Stimulated activated CD4-positive, alpha-beta T cell treated with anti-CD3 and anti-CD28 coated beads, Interleukin-4, amount 100 ng/mL, for 4 hours (primary cell): Measurements from ENCODE around the gene ARID5B.

ENCODE experiments used
- DNase-seq, 2 experiments: peaks; one replicate each; pipeline ENCODE4 v3.0.0-alpha.2; 2020

Gene ARID5B

DNA sequence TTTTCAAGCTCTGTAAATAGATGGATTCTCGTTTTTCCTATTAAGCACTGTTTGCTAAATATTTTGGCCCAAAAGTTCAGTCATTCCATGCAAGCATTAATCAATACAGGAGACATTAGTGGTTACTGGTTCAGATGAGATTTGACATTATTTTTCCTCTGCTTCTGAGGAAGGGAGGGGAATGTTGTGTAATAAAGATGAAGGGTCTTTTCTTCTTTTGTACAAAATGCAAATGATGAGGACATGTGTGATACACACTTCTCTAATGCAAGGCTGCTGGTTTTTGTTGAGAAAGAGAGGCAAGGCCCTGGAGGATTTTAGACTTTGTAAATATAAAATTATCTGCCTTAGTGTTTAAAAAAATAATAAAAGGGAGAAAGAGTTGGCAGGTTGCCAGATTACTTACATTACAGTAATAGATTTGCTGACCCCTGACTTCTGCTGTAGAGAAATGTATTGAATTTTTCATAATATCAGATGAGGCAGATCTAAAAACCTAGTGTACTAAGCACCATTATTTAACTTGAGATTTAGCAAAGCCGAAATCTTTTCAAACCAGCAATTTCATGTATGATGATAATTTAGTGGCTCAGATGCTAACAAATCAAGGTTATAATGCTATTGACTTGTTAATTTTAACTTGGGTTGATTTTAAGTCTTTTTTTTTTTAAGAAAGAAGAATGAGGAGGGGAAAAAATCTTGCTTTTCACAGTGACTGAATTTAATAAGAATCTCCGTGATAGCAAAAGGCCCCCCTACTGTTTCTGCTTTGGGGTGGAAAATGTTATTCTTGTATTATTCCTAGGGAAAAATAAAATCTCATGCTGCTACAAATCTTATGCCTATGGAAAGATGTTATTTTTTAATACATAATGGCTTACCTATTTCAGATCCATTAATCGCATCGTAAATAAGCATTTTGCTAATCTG is 180.1 kb downstream of the ARID5B start:
- DNase-seq: no peak

GRCh38 chr10:62082271-62082656 is 180.8 kb downstream of the ARID5B start:
- no peak for DNase-seq

GRCh38 chr10:62082729-62083411 is 181.4 kb downstream of the ARID5B start:
- DNase-seq: peak in 1 of 2 experiments; percentile 25

GRCh38 chr10:62083412-62084267 is 182.1 kb downstream of the ARID5B start:
- DNase-seq: no peak

- no peak for DNase-seq
These were observed 183.0 kb downstream of the ARID5B start for GRCh38 chr10:62084451-62084850.

DNA sequence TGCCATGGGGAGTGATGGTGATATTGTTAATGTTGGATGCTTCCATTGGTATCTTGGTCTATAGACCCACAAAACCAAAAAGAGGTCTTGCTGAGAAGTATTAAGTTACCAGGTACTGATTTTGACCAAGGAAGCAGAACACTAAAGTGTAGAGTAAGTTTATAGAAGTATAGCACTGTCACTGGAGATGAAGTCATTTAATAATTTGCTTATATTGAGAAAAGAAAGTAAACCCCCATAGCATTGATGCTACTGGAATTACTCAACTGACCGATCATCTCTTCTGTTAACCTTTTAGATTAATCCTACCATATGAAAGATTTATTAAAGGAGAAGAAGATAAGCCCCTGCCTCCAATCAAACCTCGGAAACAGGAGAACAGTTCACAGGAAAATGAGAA is 183.9 kb downstream of the ARID5B start:
- DNase-seq: no peak

DNA sequence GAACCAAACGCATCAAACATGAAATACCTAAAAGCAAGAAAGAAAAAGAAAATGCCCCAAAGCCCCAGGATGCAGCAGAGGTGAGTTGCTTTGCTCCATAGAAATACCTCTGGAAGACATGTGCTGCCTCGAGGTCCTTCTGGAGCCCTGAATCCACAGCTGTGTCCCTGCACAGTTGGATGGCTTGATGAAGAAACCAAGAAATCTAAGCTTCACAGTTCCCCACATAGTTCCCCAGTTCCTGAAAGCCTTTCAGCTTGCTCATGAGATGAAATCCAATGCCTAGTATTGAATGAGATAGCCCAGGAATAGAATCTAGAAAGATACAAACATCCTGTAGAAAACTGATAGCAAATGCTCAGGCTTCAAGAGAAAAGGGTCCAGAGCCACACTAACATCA is 184.3 kb downstream of the ARID5B start:
- no peak for DNase-seq

DNA sequence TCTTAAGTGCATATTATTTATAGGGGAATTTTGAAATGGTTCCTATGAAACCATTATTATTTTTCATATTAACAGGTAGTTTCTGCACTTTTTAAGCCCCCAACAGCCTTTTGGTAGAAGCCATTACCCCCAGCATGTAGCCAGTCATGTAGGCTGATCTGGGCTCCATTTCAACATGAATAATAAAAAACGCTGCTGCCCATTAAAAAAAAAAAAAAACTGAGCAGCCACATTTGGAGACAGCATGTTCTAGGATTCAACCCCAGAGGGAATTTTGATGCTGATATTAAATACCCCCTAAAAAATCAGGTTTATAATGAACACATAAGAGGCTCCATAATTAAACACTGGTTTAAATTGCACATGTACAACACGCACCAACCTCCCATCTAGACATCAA is 185.8 kb downstream of the ARID5B start:
- DNase-seq: no peak

GRCh38 chr10:62088786-62089185 is 187.3 kb downstream of the ARID5B start:
- DNase-seq: no peak

- DNase-seq: no peak
These were observed 191.0 kb downstream of the ARID5B start for GRCh38 chr10:62092301-62093030.

- no peak for DNase-seq
These were observed 192.4 kb downstream of the ARID5B start for GRCh38 chr10:62093863-62094291.

DNA sequence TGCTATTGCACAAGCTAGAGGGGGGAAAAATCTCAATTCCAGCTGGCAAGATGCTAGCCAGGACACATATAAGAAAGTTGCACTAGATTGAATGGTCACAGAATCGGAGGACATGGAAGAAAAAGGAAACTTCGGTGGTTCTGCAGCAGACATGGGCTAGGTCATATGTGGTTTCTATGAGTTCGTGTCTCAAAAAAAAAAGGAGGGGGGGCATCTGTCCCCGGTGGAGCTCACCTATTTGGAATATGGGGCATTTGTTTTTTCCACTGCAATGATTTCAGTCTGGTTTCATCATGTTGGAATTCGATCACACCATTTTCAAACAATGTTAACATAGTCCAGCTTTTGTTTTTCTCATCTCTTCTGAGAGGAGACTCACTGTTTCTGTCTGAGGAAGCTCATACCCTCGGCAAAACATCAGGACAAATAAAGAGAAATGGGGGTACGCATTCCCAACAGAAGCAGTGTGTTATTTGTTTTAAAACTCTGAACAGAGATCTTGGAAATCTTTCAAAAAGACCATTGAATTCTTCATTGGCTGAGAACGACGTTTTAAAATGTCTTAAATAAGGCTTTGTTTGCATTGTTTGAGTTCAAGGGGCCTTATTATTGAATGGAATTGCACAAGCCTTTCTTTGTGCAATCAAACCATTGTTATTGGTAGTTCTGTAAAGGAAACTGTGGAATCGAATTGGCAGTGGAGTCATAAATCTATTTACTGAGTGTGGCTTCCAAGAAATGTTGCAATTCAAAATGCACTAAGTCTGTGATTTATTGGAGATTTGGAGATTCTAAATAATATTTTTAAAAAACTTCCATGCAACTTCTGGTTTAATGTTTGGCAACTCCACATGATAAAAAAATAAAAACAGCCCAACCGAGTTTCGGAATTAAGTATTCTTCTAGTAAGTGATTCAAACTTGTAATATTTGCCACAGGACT is 194.0 kb downstream of the ARID5B start:
- no peak for DNase-seq

DNA sequence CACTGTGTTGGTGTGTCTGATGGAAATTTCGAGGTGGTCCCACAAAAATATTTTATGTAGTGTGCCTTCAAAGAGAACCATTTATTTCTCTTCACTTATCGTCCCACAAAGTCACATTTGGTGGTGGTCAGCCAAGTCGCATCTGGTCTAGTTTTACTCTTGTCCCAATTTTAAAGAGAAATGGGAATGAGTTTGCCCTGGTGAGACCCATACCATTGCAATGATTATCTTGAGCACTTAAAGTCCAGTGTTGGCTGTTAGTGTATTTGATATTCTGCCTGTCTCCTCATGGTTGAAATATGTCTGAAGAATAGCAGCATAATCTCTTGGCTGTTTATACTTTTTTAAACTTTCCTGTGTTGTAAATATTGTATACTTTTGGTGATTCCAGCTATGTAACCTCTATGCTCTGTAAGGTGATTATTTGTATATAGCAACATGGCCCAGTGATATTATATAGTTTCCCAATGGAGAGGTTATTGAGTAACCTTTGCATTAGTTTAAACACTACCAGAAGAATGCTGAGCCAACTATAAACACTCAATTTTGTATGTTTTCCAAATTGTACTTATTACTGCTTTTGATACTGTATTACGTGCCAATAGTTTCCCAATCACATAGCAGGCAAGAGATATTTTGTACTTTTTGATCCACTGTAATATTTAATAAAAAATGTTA is 194.9 kb downstream of the ARID5B start:
- no peak for DNase-seq

- DNase-seq: no peak
These were observed 197.0 kb downstream of the ARID5B start for GRCh38 chr10:62098278-62099121.

DNA sequence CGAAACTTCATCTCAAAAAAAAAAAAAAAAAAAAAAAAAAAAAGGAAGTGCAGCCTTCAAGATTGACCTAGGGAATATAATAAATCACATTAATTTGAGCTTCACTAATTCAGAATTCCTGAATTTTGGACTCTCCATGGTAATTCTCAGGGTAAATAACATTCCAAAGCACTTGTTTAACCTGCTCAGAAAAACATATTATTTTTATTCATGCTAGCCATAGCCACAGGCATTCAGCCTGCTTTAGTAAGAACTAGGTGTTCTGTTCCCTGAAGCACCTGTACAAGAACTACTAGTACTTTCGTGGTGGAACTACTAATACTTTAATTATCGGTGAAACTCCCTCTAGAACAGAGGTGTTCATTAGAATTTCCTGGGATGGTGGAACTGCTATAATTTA is 197.8 kb downstream of the ARID5B start:
- DNase-seq: no peak

DNA sequence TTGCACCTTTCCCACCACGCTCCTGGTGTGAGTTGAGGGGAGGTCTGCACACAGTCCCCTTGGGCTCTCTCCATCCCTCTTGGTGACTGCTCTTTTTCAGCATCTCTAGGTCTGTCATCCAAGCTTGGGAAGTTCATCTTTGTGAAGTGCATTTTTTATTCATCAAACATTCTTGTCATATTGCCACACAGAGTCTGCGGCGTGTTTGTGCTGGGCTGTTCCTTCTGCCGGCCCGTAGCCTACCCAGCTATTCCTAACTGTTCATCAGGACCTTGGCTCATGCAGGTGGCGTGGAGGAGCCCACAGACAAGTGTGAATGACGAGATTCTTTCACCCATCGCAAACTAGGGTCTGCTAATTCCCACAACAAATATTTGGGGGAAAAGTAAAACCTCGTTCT is 202.4 kb downstream of the ARID5B start:
- DNase-seq: no peak

GRCh38 chr10:62106929-62107519 is 205.5 kb downstream of the ARID5B start:
- DNase-seq: no peak

GRCh38 chr10:62108759-62109586 is 207.5 kb downstream of the ARID5B start:
- no peak for DNase-seq
